IMR-90 (cell line): ENCODE data around the gene NPIPB2. TPM values are rescaled to one million over a fixed set of nuclear protein-coding genes. Genes with fewer than 3 reads are reported as not detected.
A peak's percentile ranks its signal among the peaks of the same experiment; 100 is the strongest.

ENCODE experiments used
- ATAC-seq: fragments of 200-7000 bp; cut with Tn5 transposase; 2 replicates; pipeline ENCODE4 v1.9.1; 2020; ENCODE audit warnings: low read depth, mild to moderate bottlenecking, moderate library complexity
- BruUV-seq: library from RNA; stranded (reverse); fragments of 400-500 nt; replicated peaks from 2 replicates; lab custom pipeline; 2021; lab: Mats Ljungman, UMichigan
- CTCF ChIA-PET: fragments of 300-600 bp; formaldehyde crosslinking; extraction: SDS; loops from one replicate; lab custom pipeline; 2021; ENCODE audit warnings: antibody characterized with exemption; lab: Yijun Ruan, JAX
- POLR2A ChIA-PET: fragments of 300-600 bp; sonication (Branson Sonifier 250); formaldehyde crosslinking; loops from one replicate; lab custom pipeline; 2022; ENCODE audit warnings: antibody characterized with exemption; ENCODE audit not compliant: unreplicated experiment; lab: Charles Lee
- DNase-seq: peaks from one replicate; pipeline ENCODE4 v3.0.0; 2013
- H2AFZ ChIP-seq: replicated peaks from 2 replicates; pipeline ENCODE3; 2013; ENCODE audit warnings: low read length, mild to moderate bottlenecking; ENCODE audit not compliant: poor library complexity
- H2AK5ac ChIP-seq: 2 replicates; pipeline ENCODE4 v1.6.1; 2013; ENCODE audit warnings: low read depth, low read length, inconsistent platforms
- H2AK9ac ChIP-seq: replicated peaks from 2 replicates; pipeline ENCODE3; 2013; ENCODE audit warnings: mild to moderate bottlenecking, low read depth, low read length, moderate library complexity; ENCODE audit not compliant: poor library complexity
- H2BK120ac ChIP-seq: 2 replicates; pipeline ENCODE4 v1.6.1; 2013; ENCODE audit warnings: low read depth, low read length, inconsistent platforms
- H2BK15ac ChIP-seq: 3 replicates; pipeline ENCODE4 v1.6.1; 2013; ENCODE audit warnings: low read depth, low read length, inconsistent platforms
- H2BK20ac ChIP-seq: 2 replicates; pipeline ENCODE4 v1.6.1; 2013; ENCODE audit warnings: low read depth, mild to moderate bottlenecking, inconsistent platforms, low read length, moderate library complexity
- H2BK5ac ChIP-seq: 2 replicates; pipeline ENCODE4 v1.6.1; 2013; ENCODE audit warnings: mild to moderate bottlenecking, low read depth, low read length, inconsistent platforms; ENCODE audit not compliant: poor library complexity, severe bottlenecking
- H3K14ac ChIP-seq: replicated peaks from 2 replicates; pipeline ENCODE4 v1.6.1; 2013; ENCODE audit warnings: low read depth, low read length, inconsistent platforms
- H3K18ac ChIP-seq: 2 replicates; pipeline ENCODE4 v1.6.1; 2013; ENCODE audit warnings: low read depth, low read length, control low read depth
- H3K23ac ChIP-seq: 2 replicates; pipeline ENCODE4 v1.6.1; 2013; ENCODE audit warnings: low read depth, low read length, inconsistent platforms
- H3K27ac ChIP-seq: 2 replicates; pipeline ENCODE4 v1.5.1; 2013; ENCODE audit warnings: mild to moderate bottlenecking, control low read depth, low read length; ENCODE audit not compliant: insufficient read depth
- H3K27me3 ChIP-seq: 2 replicates; pipeline ENCODE4 v1.6.1; 2013; ENCODE audit warnings: low read length; ENCODE audit not compliant: control insufficient read depth, insufficient read depth
- H3K36me3 ChIP-seq: 2 replicates; pipeline ENCODE4 v1.6.1; 2013; ENCODE audit warnings: low read length, mixed read lengths; ENCODE audit not compliant: control insufficient read depth, insufficient read depth
- H3K4ac ChIP-seq: 2 replicates; pipeline ENCODE4 v1.6.1; 2013; ENCODE audit warnings: low read depth, low read length, inconsistent platforms
- H3K4me1 ChIP-seq: 2 replicates; pipeline ENCODE4 v1.6.1; 2013; ENCODE audit warnings: low read length, mixed read lengths; ENCODE audit not compliant: control insufficient read depth, insufficient read depth
- H3K4me2 ChIP-seq: 2 replicates; pipeline ENCODE4 v1.6.1; 2013; ENCODE audit warnings: low read depth, mild to moderate bottlenecking, control low read depth, low read length, moderate library complexity
- H3K4me3 ChIP-seq: 2 replicates; pipeline ENCODE4 v1.5.1; 2013; ENCODE audit warnings: low read depth, mild to moderate bottlenecking, control low read depth, low read length, moderate library complexity; ENCODE audit not compliant: insufficient read depth
- H3K56ac ChIP-seq: 2 replicates; pipeline ENCODE4 v1.6.1; 2013; ENCODE audit warnings: low read length, inconsistent platforms; ENCODE audit not compliant: insufficient read depth; ENCODE audit errors: extremely low read depth
- H3K79me1 ChIP-seq, 2 experiments: 2 replicates each; pipeline ENCODE4 v1.6.1; 2013; ENCODE audit warnings: low read length in 2 of 2, inconsistent platforms in 1 of 2, low read depth in 1 of 2
- H3K9ac ChIP-seq: 2 replicates; pipeline ENCODE4 v1.6.1; 2013; ENCODE audit warnings: low read depth, low read length, control low read depth
- H3K9me1 ChIP-seq: 2 replicates; pipeline ENCODE4 v1.6.1; 2013; ENCODE audit warnings: low read length, inconsistent platforms; ENCODE audit not compliant: insufficient read depth
- H3K9me3 ChIP-seq: 2 replicates; pipeline ENCODE4 v1.6.1; 2013; ENCODE audit warnings: low read length; ENCODE audit not compliant: control insufficient read depth, insufficient read depth
- H4K20me1 ChIP-seq: 2 replicates; pipeline ENCODE4 v1.6.1; 2013; ENCODE audit warnings: low read length, inconsistent platforms; ENCODE audit not compliant: insufficient read depth
- H4K5ac ChIP-seq: 2 replicates; pipeline ENCODE4 v1.6.1; 2013; ENCODE audit warnings: mild to moderate bottlenecking, low read depth, low read length, control low read depth
- H4K8ac ChIP-seq, 2 experiments: 2 replicates each; pipeline ENCODE4 v1.6.1; 2013; ENCODE audit warnings: low read depth in 2 of 2, low read length in 2 of 2, control low read depth in 1 of 2, inconsistent platforms in 1 of 2
- H4K91ac ChIP-seq: 2 replicates; pipeline ENCODE4 v1.6.1; 2013; ENCODE audit warnings: low read depth, low read length, inconsistent platforms; ENCODE audit not compliant: insufficient read depth
- BHLHE40 ChIP-seq: fragments of 150-350 bp; IDR thresholded peaks from 2 replicates; pipeline ENCODE4 v1.6.1; 2016; ENCODE audit warnings: mild to moderate bottlenecking, low read depth, low read length
- CEBPB ChIP-seq: IDR thresholded peaks from 2 replicates; pipeline ENCODE4 v1.6.1; 2012; ENCODE audit warnings: low read depth, low read length, improper control_type of control experiment
- CHD1 ChIP-seq: IDR thresholded peaks from 2 replicates; pipeline ENCODE4 v1.6.1; 2012; ENCODE audit warnings: low read depth, low read length, improper control_type of control experiment
- FOS ChIP-seq: fragments of 150-350 bp; IDR thresholded peaks from 2 replicates; pipeline ENCODE4 v1.6.1; 2016; ENCODE audit warnings: low read depth, low read length
- MAFK ChIP-seq: IDR thresholded peaks from 2 replicates; pipeline ENCODE4 v1.6.1; 2012; ENCODE audit warnings: low read depth, low read length, improper control_type of control experiment
- MAZ ChIP-seq: IDR thresholded peaks from 2 replicates; pipeline ENCODE4 v1.6.1; 2012; ENCODE audit warnings: low read depth, mild to moderate bottlenecking, low read length, improper control_type of control experiment, moderate library complexity, borderline replicate concordance
- MXI1 ChIP-seq: IDR thresholded peaks from 2 replicates; pipeline ENCODE4 v1.6.1; 2012; ENCODE audit warnings: low read depth, mild to moderate bottlenecking, low read length, moderate library complexity, borderline replicate concordance
- NFE2L2 ChIP-seq: fragments of 150-350 bp; IDR thresholded peaks from 2 replicates; pipeline ENCODE4 v1.6.1; 2016; ENCODE audit warnings: low read depth, mild to moderate bottlenecking, low read length
- POLR2A ChIP-seq: IDR thresholded peaks from 2 replicates; pipeline ENCODE4 v1.6.1; 2012; ENCODE audit warnings: mild to moderate bottlenecking, low read depth, low read length
- RAD21 ChIP-seq: IDR thresholded peaks from 2 replicates; pipeline ENCODE4 v1.6.1; 2012; ENCODE audit warnings: low read length, improper control_type of control experiment
- RCOR1 ChIP-seq: IDR thresholded peaks from 2 replicates; pipeline ENCODE4 v1.6.1; 2012; ENCODE audit warnings: mild to moderate bottlenecking, low read length, improper control_type of control experiment; ENCODE audit not compliant: insufficient replicate concordance
- RFX5 ChIP-seq: IDR thresholded peaks from 2 replicates; pipeline ENCODE4 v1.8.0; 2012; ENCODE audit warnings: low read depth, mild to moderate bottlenecking, low read length, moderate library complexity
- SMC3 ChIP-seq: fragments of 150-350 bp; IDR thresholded peaks from 2 replicates; pipeline ENCODE4 v1.6.1; 2016; ENCODE audit warnings: low read depth, mild to moderate bottlenecking, antibody characterized with exemption, low read length, moderate library complexity
- WGBS, 2 experiments: methylation state at CpG; one replicate each; pipeline versions ENCODE4 v1.1.5 to v1.1.7; 2013; ENCODE audit warnings: missing lambda C conversion rate in 2 of 2; ENCODE audit not compliant: insufficient read length in 1 of 2; ENCODE audit errors: extremely low coverage in 2 of 2; 5-methylcytosine and 5-hydroxymethylcytosine counted together
- dilution Hi-C: fragments of 300-500 bp; cut with HindIII; formaldehyde crosslinking; loops from one replicate; pipeline ENCODE4 v1.14.3; 2018; ENCODE audit warnings: low sequenced_read_pairs; ENCODE audit not compliant: unreplicated experiment
- in situ Hi-C: fragments of 300-500 bp; cut with MboI; formaldehyde crosslinking; loops from 3 replicates; pipeline ENCODE4 v1.14.3; 2019; ENCODE audit warnings: low sequenced_read_pairs, inconsistent platforms, mixed read lengths
- intact Hi-C: fragments of 100-400 bp; cut with micrococcal nuclease; formaldehyde crosslinking; loops from 2 replicates; pipeline ENCODE4 v1.10.0; 2022
- polyA plus RNA-seq, 3 experiments: library from polyadenylated mRNA; depleted of rRNA; stranded (reverse); fragments of >200 nt; gene quantifications; 2 replicates each; pipeline ENCODE4 v1.2.3, GENCODE V29; 2012; ENCODE audit warnings: low replicate concordance in 1 of 3
- total RNA-seq: library from RNA; depleted of rRNA; stranded (reverse); fragments of >200 nt; gene quantifications from 2 replicates; pipeline ENCODE4 v1.2.3, GENCODE V29; 2012
- TF ChIP-seq, protein P1 (sequence below): conservative IDR thresholded peaks from 2 replicates; pipeline ENCODE4 v1.5.1; 2012; ENCODE audit warnings: mild to moderate bottlenecking, low read depth, low read length, improper control_type of control experiment
- TF ChIP-seq, protein P2 (sequence below): fragments of 150-350 bp; IDR thresholded peaks from 2 replicates; pipeline ENCODE4 v1.6.1; 2017; ENCODE audit warnings: mild to moderate bottlenecking, antibody characterized with exemption, low read length, low read depth
- TF ChIP-seq, protein P3 (sequence below): fragments of 150-350 bp; IDR thresholded peaks from 2 replicates; pipeline ENCODE4 v1.6.1; 2016; ENCODE audit warnings: low read depth, mild to moderate bottlenecking, low read length, moderate library complexity, borderline replicate concordance

The NPIPB2 gene
- total and polyA plus RNA-seq, 2 of the 4 experiments (the other 2 are of a cell fraction), result 2.2 to 7.7 TPM

DNA sequence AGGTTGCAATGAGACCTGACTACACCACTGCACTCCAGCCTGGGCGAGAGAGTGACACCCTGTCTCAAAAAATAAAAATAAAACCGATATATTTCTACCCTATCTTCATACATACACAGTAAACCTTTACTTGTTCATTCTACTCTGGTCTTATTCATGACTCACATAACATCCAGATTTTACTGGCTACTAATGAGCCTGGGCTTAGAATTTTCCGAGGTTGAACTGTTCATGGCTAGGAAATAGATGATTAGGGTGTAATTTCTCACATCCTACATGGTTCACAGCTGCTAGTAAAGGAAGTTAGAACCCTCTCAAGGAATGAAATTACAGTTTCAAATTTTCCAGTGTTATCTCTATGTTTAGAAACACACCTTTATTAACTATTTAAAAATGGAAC lies 40.8 kb downstream of the NPIPB2 start:
- dilution Hi-C loops (no loop called here), in situ Hi-C loops (no loop called here), intact Hi-C loops (no loop called here)
- H3K4me1 ChIP-seq, result peaks cover 4% of the 10 kb centered on the region
- H2BK15ac ChIP-seq, result no peak overlapping the region
- TF ChIP-seq, protein P1, sequence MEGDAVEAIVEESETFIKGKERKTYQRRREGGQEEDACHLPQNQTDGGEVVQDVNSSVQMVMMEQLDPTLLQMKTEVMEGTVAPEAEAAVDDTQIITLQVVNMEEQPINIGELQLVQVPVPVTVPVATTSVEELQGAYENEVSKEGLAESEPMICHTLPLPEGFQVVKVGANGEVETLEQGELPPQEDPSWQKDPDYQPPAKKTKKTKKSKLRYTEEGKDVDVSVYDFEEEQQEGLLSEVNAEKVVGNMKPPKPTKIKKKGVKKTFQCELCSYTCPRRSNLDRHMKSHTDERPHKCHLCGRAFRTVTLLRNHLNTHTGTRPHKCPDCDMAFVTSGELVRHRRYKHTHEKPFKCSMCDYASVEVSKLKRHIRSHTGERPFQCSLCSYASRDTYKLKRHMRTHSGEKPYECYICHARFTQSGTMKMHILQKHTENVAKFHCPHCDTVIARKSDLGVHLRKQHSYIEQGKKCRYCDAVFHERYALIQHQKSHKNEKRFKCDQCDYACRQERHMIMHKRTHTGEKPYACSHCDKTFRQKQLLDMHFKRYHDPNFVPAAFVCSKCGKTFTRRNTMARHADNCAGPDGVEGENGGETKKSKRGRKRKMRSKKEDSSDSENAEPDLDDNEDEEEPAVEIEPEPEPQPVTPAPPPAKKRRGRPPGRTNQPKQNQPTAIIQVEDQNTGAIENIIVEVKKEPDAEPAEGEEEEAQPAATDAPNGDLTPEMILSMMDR, result no peak
- TF ChIP-seq, protein P2, sequence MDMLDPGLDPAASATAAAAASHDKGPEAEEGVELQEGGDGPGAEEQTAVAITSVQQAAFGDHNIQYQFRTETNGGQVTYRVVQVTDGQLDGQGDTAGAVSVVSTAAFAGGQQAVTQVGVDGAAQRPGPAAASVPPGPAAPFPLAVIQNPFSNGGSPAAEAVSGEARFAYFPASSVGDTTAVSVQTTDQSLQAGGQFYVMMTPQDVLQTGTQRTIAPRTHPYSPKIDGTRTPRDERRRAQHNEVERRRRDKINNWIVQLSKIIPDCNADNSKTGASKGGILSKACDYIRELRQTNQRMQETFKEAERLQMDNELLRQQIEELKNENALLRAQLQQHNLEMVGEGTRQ, result no peak
- TF ChIP-seq CEBPB (no peak), MAFK (no peak), NFE2L2 (no peak), MAZ (no peak), RFX5 (no peak), CHD1 (no peak), MXI1 (no peak), POLR2A (no peak), RAD21 (no peak), SMC3 (no peak), FOS (no peak), BHLHE40 (no peak), RCOR1 (no peak)
- TF ChIP-seq, protein P3, sequence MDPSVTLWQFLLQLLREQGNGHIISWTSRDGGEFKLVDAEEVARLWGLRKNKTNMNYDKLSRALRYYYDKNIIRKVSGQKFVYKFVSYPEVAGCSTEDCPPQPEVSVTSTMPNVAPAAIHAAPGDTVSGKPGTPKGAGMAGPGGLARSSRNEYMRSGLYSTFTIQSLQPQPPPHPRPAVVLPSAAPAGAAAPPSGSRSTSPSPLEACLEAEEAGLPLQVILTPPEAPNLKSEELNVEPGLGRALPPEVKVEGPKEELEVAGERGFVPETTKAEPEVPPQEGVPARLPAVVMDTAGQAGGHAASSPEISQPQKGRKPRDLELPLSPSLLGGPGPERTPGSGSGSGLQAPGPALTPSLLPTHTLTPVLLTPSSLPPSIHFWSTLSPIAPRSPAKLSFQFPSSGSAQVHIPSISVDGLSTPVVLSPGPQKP, result no peak
- H2AFZ ChIP-seq, result no peak overlapping the region
- ATAC-seq, result no peak
- H2BK20ac ChIP-seq, result no peak overlapping the region
- no peaks in the 10 kb centered on the region for H3K27me3 ChIP-seq
- POLR2A ChIA-PET, result no interaction called here
- H3K9me1 ChIP-seq, result peaks cover 21% of the 10 kb centered on the region
- H4K5ac ChIP-seq, result no peak overlapping the region
- no peak overlapping the region for H3K4me2 ChIP-seq
- peaks cover 0 to 70% of the 10 kb centered on the region in 2 experiments; a peak in 2 of 4 replicates for H3K79me1 ChIP-seq
- no CpG with 5 or more reads among the region's 3 CpGs for whole genome bisulfite sequencing, 2 experiments
- no peak overlapping the region for H2BK5ac ChIP-seq
- DNase-seq, result peak; percentile 18
- BruUV-seq, result no TSS peak
- no peak overlapping the region for H3K56ac ChIP-seq
- H3K18ac ChIP-seq, result no peak overlapping the region
- no peak overlapping the region for H4K8ac ChIP-seq
- H3K14ac ChIP-seq, result no peak overlapping the region
- peaks cover 3% of the 10 kb centered on the region; the same call in 1 of the 2 replicates for H3K36me3 ChIP-seq
- H3K9ac ChIP-seq, result no peak overlapping the region
- no peak overlapping the region for H2AK9ac ChIP-seq
- no peaks in the 10 kb centered on the region for H3K9me3 ChIP-seq
- no peak overlapping the region for H3K23ac ChIP-seq
- no peak overlapping the region for H3K27ac ChIP-seq
- H2BK120ac ChIP-seq, result no peak overlapping the region
- peaks cover 83% of the 10 kb centered on the region for H4K20me1 ChIP-seq
- no peak overlapping the region for H3K4me3 ChIP-seq
- no peak overlapping the region for H3K4ac ChIP-seq
- CTCF ChIA-PET, result interaction anchor here (0.7 kb wide), 1 partner anchor 159 kb away, joined by 3 read pairs; no protein-coding TSS in a partner anchor
- H4K91ac ChIP-seq, result no peak overlapping the region
- H2AK5ac ChIP-seq, result no peak overlapping the region
